Esophagus squamous epithelium (tissue), 4 donors: ENCODE measurements around the gene RELN.

Experiments used
- CTCF ChIP-seq, 6 experiments: fragments of 450-650 bp in 4 of 6; fragments of 200-600 bp in 2 of 6; sonication (generic) in 2 of 6; IDR thresholded peaks; one replicate each; pipeline ENCODE4 v1.5.1; 2016 to 2019; ENCODE audit warnings: antibody characterized with exemption in 6 of 6, mild to moderate bottlenecking in 4 of 6, moderate library complexity in 4 of 6
- POLR2A ChIP-seq, 4 donors: fragments of 450-650 bp; IDR thresholded peaks; one replicate each; pipeline ENCODE4 v1.6.1; 2017; ENCODE audit warnings: antibody characterized with exemption in 4 of 4, mild to moderate bottlenecking in 4 of 4, moderate library complexity in 3 of 4

GRCh38 chr7:103710247-103710646, 279.2 kb downstream of the RELN start:
- TF ChIP-seq CTCF (IDR thresholded peaks at IDR 0.05) (no peak), POLR2A (IDR thresholded peaks at IDR 0.05) (no peak)
